ENCODE results near the gene FPGS.

FPGS gene

DNA sequence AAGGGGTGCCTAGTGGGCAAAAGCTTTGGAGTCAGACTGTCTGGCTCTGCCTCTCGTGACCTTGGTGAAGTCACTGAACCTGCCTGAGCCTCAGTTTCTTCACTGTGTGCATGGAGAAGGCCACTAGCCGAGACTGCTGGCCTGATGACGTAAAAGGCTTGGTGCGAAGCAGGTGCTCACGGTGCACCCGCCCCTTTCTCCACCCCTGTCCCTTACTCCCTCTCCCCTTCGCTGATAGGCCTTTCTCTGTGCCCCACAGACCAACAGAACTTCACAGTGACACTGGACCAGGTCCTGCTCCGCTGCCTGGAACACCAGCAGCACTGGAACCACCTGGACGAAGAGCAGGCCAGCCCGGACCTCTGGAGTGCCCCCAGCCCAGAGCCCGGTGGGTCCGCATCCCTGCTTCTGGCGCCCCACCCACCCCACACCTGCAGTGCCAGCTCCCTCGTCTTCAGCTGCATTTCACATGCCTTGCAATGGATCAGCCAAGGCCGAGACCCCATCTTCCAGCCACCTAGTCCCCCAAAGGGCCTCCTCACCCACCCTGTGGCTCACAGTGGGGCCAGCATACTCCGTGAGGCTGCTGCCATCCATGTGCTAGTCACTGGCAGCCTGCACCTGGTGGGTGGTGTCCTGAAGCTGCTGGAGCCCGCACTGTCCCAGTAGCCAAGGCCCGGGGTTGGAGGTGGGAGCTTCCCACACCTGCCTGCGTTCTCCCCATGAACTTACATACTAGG lies 10.4 kb downstream of the FPGS start:
- H3K9me3 ChIP-seq: no peaks in the 10 kb centered on the region
- TF ChIP-seq, protein P1, sequence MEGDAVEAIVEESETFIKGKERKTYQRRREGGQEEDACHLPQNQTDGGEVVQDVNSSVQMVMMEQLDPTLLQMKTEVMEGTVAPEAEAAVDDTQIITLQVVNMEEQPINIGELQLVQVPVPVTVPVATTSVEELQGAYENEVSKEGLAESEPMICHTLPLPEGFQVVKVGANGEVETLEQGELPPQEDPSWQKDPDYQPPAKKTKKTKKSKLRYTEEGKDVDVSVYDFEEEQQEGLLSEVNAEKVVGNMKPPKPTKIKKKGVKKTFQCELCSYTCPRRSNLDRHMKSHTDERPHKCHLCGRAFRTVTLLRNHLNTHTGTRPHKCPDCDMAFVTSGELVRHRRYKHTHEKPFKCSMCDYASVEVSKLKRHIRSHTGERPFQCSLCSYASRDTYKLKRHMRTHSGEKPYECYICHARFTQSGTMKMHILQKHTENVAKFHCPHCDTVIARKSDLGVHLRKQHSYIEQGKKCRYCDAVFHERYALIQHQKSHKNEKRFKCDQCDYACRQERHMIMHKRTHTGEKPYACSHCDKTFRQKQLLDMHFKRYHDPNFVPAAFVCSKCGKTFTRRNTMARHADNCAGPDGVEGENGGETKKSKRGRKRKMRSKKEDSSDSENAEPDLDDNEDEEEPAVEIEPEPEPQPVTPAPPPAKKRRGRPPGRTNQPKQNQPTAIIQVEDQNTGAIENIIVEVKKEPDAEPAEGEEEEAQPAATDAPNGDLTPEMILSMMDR (IDR thresholded peaks at IDR 0.05): no peak
- peaks cover 0 to 13% (median 0%) of the 10 kb centered on the region in 4 donors for H3K4me1 ChIP-seq
- DNase-seq: no peak
- intact Hi-C loops (cut with DNase I; ENCODE audit: low total_unique reads): no loop called here
- no peaks in the 10 kb centered on the region for H3K27me3 ChIP-seq
- H3K4me3 ChIP-seq: no peak overlapping the region
- no peak overlapping the region for H3K27ac ChIP-seq
- peaks cover 65 to 99% (median 81%) of the 10 kb centered on the region in 3 donors for H3K36me3 ChIP-seq

DNA sequence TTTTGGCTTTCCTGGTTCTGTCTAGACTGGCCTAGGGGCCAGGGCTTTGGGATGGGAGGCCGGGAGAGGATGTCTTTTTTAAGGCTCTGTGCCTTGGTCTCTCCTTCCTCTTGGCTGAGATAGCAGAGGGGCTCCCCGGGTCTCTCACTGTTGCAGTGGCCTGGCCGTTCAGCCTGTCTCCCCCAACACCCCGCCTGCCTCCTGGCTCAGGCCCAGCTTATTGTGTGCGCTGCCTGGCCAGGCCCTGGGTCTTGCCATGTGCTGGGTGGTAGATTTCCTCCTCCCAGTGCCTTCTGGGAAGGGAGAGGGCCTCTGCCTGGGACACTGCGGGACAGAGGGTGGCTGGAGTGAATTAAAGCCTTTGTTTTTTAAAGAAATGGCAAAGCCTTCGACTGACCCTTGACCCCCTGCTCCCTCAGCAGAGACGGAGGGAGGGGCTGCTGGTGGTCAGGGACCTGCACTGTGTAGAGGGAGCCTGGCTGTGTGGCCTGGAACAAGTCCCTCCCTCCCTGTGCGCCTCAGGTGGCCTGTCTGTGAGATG lies 11.1 kb downstream of the FPGS start:
- intact Hi-C loops (cut with DNase I; ENCODE audit: low total_unique reads): no loop called here
- no peak overlapping the region for H3K4me3 ChIP-seq
- DNase-seq: no peak
- no peaks in the 10 kb centered on the region for H3K27me3 ChIP-seq
- TF ChIP-seq, protein P1 (IDR thresholded peaks at IDR 0.05): no peak
- H3K9me3 ChIP-seq: no peaks in the 10 kb centered on the region
- H3K27ac ChIP-seq: no peak overlapping the region
- H3K4me1 ChIP-seq: peaks cover 0 to 9% (median 0%) of the 10 kb centered on the region in 4 donors
- peaks cover 58 to 99% (median 81%) of the 10 kb centered on the region in 3 donors for H3K36me3 ChIP-seq

DNA sequence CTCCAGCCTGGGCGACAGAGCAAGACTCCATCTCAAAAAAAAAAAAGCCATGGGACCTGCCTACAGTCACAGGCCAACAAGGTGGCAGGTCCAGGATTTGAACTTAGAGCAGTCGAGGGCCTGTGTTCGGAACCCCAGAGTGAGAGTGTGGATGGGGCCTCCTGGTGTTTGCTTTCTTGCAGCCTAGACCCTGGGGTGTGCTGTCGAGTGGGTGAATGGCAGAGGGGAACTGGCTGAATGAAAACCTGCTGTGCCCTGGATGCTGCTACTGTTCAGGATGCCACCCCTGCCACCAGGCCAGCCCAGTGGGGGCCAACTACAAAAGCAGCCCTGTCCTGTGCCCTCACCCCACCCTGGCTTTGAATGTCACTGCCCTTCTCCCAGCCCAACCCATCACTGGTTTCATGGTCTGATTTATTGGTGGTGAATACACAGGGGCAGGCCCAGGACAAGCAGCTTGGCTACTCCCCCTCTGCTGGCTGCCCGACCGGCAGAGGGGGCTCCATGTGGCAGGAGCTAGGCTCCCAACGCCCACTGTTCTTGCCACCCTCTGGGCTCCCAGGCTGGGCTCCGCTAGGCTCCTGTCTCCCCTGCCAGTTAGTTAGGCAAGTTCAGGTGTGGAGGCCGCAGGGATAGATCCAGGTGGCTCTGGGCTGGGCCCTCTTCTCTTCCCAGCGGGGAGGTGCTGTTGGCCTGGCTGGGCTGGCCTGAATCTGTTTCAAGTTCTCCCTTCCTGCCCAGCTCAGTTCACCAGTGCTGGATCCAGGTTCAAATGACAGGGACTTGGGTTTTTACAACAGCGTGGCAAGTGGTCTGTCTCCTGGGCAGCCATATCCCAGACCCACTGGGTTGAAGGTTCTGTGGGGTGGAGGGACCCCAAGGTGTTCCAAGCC lies 12.2 kb downstream of the FPGS start:
- intact Hi-C loops (cut with DNase I; ENCODE audit: low total_unique reads): no loop called here
- Histone ChIP-seq H3K4me1 (no peaks in the 10 kb centered on the region), H3K36me3 (peaks cover 51 to 100% (median 88%) of the 10 kb centered on the region in 3 donors), H3K4me3 (no peak overlapping the region), H3K27ac (no peak overlapping the region), H3K27me3 (no peaks in the 10 kb centered on the region), H3K9me3 (no peaks in the 10 kb centered on the region)
- DNase-seq: no peak
- TF ChIP-seq, protein P1 (IDR thresholded peaks at IDR 0.05): no peak

DNA sequence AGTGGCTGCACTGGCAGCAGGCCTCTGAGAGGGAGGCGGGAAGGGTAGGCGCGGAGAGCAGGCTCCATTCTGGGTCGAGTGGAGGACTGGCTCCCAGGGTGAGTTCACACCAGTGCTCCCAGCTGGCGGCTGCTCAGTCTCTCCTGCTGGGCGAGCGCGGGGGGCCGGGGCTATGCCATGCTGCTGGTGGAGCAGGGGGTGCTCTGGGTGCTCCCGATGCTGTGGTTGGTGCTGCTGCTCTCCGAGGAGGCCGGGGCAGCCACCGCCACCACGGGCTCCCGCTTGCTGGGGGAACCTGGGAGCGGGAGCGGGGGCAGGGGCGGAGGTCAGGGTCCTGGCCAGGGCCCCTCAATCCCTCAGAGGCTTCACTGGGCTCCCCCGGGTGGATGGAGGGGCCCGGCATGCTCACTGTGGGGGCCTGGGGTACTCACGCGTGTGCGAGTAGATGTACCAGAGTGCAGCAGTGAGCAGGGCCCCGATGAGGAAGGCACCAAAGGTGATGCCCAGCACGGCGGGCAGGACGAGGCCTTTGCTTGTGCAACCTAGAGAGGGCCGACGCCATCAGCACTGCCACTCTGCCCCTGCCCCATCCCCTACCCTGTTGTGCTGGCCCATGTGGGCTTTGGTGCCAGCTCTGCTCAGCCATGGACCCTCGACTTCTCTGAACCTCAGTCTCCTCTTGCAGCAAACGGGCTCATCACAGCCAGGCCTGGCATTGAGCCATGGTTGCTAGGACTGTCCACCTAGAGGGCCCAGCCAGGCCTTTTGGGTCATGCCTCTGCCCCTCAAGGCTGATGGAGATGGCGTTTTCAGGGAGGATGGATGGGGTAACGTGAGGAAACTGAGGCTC lies 13.1 kb downstream of the FPGS start:
- TF ChIP-seq, protein P1 (IDR thresholded peaks at IDR 0.05): no peak
- no peak for DNase-seq
- Histone ChIP-seq H3K27me3 (no peaks in the 10 kb centered on the region), H3K4me3 (no peak overlapping the region), H3K36me3 (peaks cover 44 to 100% (median 94%) of the 10 kb centered on the region in 3 donors), H3K4me1 (no peaks in the 10 kb centered on the region), H3K9me3 (no peaks in the 10 kb centered on the region), H3K27ac (no peak overlapping the region)
- intact Hi-C loops (cut with DNase I; ENCODE audit: low total_unique reads): no loop called here

DNA sequence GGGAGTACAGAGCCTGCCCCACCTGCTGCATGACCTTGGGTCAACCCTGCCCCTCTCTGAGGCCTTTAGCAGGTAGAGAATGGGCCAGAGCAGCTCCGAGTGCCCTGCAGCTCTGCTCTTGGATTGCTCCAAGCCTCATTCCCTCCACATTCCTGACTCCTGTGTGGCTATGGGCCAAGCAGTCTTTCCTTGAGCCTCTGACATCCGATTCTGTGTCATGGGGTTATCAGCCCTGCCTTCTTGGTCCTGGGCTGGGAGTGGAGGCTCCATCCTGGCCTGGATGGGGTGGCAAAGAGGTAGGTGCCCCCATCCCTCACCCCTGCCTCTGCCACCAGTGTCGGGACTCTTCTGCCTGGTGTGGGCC lies 13.7 kb downstream of the FPGS start:
- H3K9me3 ChIP-seq: no peaks in the 10 kb centered on the region

More for the DNA sequence above, 13.7 kb downstream of the FPGS start:
- Histone ChIP-seq H3K27ac (no peak overlapping the region), H3K27me3 (no peaks in the 10 kb centered on the region), H3K4me1 (no peaks in the 10 kb centered on the region), H3K36me3 (peaks cover 38 to 100% (median 96%) of the 10 kb centered on the region in 3 donors), H3K4me3 (no peak overlapping the region)
- DNase-seq: no peak
- TF ChIP-seq, protein P1 (IDR thresholded peaks at IDR 0.05): no peak
- intact Hi-C loops (cut with DNase I; ENCODE audit: low total_unique reads): no loop called here
